ENCODE measurements around the gene ASF1A.

DNA sequence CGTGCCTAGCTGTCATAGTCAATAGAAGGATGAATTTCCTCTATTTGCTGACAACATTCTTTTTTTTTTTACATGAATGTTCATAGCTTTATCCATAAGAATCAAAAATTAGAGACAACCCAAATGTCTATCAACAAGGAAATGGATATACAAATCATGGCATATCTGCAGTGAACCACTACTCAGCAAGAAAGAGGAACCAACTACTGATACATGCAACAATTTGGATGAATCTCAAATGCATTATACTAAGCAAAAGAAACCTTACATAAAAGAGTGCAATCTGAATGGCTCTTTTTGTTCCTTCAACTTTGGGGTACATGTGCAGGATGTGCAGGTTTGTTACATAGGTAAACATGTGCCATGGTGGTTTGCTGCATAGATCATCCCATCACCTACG is 58.7 kb downstream of the ASF1A start:
- TF ChIP-seq, protein P1, sequence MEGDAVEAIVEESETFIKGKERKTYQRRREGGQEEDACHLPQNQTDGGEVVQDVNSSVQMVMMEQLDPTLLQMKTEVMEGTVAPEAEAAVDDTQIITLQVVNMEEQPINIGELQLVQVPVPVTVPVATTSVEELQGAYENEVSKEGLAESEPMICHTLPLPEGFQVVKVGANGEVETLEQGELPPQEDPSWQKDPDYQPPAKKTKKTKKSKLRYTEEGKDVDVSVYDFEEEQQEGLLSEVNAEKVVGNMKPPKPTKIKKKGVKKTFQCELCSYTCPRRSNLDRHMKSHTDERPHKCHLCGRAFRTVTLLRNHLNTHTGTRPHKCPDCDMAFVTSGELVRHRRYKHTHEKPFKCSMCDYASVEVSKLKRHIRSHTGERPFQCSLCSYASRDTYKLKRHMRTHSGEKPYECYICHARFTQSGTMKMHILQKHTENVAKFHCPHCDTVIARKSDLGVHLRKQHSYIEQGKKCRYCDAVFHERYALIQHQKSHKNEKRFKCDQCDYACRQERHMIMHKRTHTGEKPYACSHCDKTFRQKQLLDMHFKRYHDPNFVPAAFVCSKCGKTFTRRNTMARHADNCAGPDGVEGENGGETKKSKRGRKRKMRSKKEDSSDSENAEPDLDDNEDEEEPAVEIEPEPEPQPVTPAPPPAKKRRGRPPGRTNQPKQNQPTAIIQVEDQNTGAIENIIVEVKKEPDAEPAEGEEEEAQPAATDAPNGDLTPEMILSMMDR (IDR thresholded peaks at IDR 0.05): no peak
- no peak for TF ChIP-seq POLR2A (IDR thresholded peaks at IDR 0.05)
